AG10803 (cell line): Measurements from ENCODE around the gene SNX9.
"Not testable (repeated sequence)": the region's sequence is repeated elsewhere in the genome, so short reads cannot be mapped to it uniquely, and the experiment has no call there.

Experiments used
- DNase-seq: peaks from one replicate; pipeline ENCODE4 v3.0.0; 2010; ENCODE audit warnings: low read depth
- H3K4me3 ChIP-seq: 2 replicates; pipeline ENCODE4 v1.5.1; 2011; ENCODE audit warnings: mild to moderate bottlenecking, low read length, control low read depth
- CTCF ChIP-seq: conservative IDR thresholded peaks from 2 replicates; pipeline ENCODE4 v1.5.1; 2011; ENCODE audit warnings: mild to moderate bottlenecking, low read length, control low read depth, inconsistent platforms

SNX9 gene

GRCh38 chr6:157929765-157930319 is 106.8 kb downstream of the SNX9 start:
- TF ChIP-seq CTCF = no peak
- no peak for DNase-seq
- H3K4me3 ChIP-seq = no peak overlapping the region

- DNase-seq = no peak
- TF ChIP-seq CTCF = no peak
- no peak overlapping the region for H3K4me3 ChIP-seq
Measured at GRCh38 chr6:157935786-157936185, 112.7 kb downstream of the SNX9 start.

- no peak for TF ChIP-seq CTCF
- no peak overlapping the region for H3K4me3 ChIP-seq
- DNase-seq = no peak
Measured at GRCh38 chr6:157937318-157937717, 114.3 kb downstream of the SNX9 start.

GRCh38 chr6:157937916-157938315 is 114.9 kb downstream of the SNX9 start:
- H3K4me3 ChIP-seq = no peak overlapping the region
- no peak for TF ChIP-seq CTCF
- no peak for DNase-seq

GRCh38 chr6:157940375-157941036 is 117.5 kb downstream of the SNX9 start:
- H3K4me3 ChIP-seq, DNase-seq: not testable (repeated sequence)

- no peak for TF ChIP-seq CTCF
- DNase-seq = no peak
- no peak overlapping the region for H3K4me3 ChIP-seq
Measured at GRCh38 chr6:157941101-157941863, 118.2 kb downstream of the SNX9 start.

- H3K4me3 ChIP-seq = no peak overlapping the region
- no peak for TF ChIP-seq CTCF
- no peak for DNase-seq
Measured at GRCh38 chr6:157942351-157942750, 119.3 kb downstream of the SNX9 start.
